Measurements from ENCODE around the gene ZDHHC21. TPM values are rescaled to one million over a fixed set of nuclear protein-coding genes. Genes with fewer than 3 reads are reported as not detected.
"Not testable (repeated sequence)": the region's sequence is repeated elsewhere in the genome, so short reads cannot be mapped to it uniquely, and the experiment has no call there.

ZDHHC21 gene
- total RNA-seq, 1 experiment from 2014 or later, result 9.0 TPM

DNA sequence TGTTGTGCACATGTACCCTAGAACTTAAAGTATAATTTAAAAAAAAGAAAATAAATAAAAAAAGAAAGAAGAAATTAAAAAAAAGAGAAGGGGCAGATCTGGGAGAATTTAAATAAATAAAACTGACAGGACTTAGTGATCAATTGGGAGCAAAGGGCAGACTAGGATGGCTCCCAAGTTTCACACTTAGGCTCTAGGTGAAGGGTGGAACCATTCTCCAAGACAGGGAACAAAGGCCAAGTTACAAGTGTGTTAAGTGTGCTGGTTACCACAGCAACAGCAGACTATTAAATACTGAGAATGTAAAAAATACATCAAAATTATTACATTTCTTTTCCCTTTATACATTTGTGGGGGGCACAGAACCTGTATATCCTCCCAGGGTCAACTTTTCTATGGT is 7.1 kb downstream of the ZDHHC21 start:
- H3K9me3 Mint-ChIP-seq, result peaks cover 0 to 4% of the 10 kb centered on the region in 2 experiments; a peak in 1 of 5 replicates
- no peak overlapping the region for H4K91ac ChIP-seq (ENCODE audit: insufficient read length, low read depth, low read length)
- no peak overlapping the region for H3K27ac Mint-ChIP-seq
- no peak overlapping the region for H4K8ac ChIP-seq (replicated peaks; ENCODE audit: insufficient read length, low read depth, low read length)
- H2BK12ac ChIP-seq (ENCODE audit: insufficient read length, low read depth, low read length), result no peak overlapping the region
- no peak overlapping the region for H2AK5ac ChIP-seq (ENCODE audit: insufficient read length, low read length)
- H3K9ac ChIP-seq (ENCODE audit: extremely low read depth, insufficient read length, low read length), result no peak overlapping the region
- H3K27me3 ChIP-seq (ENCODE audit: insufficient read depth, low read length), result no peaks in the 10 kb centered on the region
- no peak overlapping the region for H2BK20ac ChIP-seq (ENCODE audit: low read depth, low read length, poor library complexity, severe bottlenecking)
- no peaks in the 10 kb centered on the region for H3K79me1 ChIP-seq (ENCODE audit: insufficient read depth, low read depth, low read length, poor library complexity, severe bottlenecking)
- no peak overlapping the region for H3K4ac ChIP-seq (ENCODE audit: low read depth, low read length)
- no peak overlapping the region for H4K5ac ChIP-seq (ENCODE audit: insufficient read length, low read depth, low read length)
- no peaks in the 10 kb centered on the region for H3K9me3 ChIP-seq (ENCODE audit: control insufficient read depth, low read depth, low read length)
- no peak overlapping the region for H2BK15ac ChIP-seq (ENCODE audit: low read depth, low read length)
- H3T11ph ChIP-seq (ENCODE audit: low read length), result no peak overlapping the region
- H3K23ac ChIP-seq (ENCODE audit: insufficient read length, low read depth, low read length), result no peak overlapping the region
- H2BK120ac ChIP-seq (ENCODE audit: low read depth, low read length, poor library complexity, severe bottlenecking), result no peak overlapping the region
- no peaks in the 10 kb centered on the region for H4K20me1 ChIP-seq (ENCODE audit: control insufficient read depth, insufficient read depth, insufficient read length)
- no peak overlapping the region for H3K14ac ChIP-seq (ENCODE audit: insufficient read depth, low read length)
- no peak overlapping the region for H3K56ac ChIP-seq (ENCODE audit: insufficient read length, low read depth, low read length)
- no peak overlapping the region for H2BK5ac ChIP-seq (ENCODE audit: insufficient read length, low read length)
- no peak overlapping the region for H3K27ac ChIP-seq (ENCODE audit: insufficient read length, low read depth, low read length)
- no peak overlapping the region for H2AFZ ChIP-seq (ENCODE audit: low read length)
- TF ChIP-seq, protein P1, sequence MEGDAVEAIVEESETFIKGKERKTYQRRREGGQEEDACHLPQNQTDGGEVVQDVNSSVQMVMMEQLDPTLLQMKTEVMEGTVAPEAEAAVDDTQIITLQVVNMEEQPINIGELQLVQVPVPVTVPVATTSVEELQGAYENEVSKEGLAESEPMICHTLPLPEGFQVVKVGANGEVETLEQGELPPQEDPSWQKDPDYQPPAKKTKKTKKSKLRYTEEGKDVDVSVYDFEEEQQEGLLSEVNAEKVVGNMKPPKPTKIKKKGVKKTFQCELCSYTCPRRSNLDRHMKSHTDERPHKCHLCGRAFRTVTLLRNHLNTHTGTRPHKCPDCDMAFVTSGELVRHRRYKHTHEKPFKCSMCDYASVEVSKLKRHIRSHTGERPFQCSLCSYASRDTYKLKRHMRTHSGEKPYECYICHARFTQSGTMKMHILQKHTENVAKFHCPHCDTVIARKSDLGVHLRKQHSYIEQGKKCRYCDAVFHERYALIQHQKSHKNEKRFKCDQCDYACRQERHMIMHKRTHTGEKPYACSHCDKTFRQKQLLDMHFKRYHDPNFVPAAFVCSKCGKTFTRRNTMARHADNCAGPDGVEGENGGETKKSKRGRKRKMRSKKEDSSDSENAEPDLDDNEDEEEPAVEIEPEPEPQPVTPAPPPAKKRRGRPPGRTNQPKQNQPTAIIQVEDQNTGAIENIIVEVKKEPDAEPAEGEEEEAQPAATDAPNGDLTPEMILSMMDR (conservative IDR thresholded peaks at IDR 0.05), result no peak
- no peak overlapping the region for H3K4me2 ChIP-seq (ENCODE audit: insufficient read depth, insufficient read length, low read length)
- no peak overlapping the region for H3K18ac ChIP-seq (ENCODE audit: insufficient read length, low read depth, low read length)
- H3K4me1 ChIP-seq (ENCODE audit: insufficient read depth, low read length), result no peaks in the 10 kb centered on the region
- H3K27me3 Mint-ChIP-seq (ENCODE audit: low read depth), result no peaks in the 10 kb centered on the region
- H3K36me3 Mint-ChIP-seq (ENCODE audit: insufficient read depth in 1 of 3, low read depth in 3 of 3), result peaks cover 18 to 50% (median 39%) of the 10 kb centered on the region in 3 experiments
- H3K23me2 ChIP-seq (ENCODE audit: insufficient read length, low read depth, low read length, poor library complexity, severe bottlenecking), result no peaks in the 10 kb centered on the region
- H3K79me2 ChIP-seq (ENCODE audit: insufficient read depth, low read length), result no peaks in the 10 kb centered on the region
- no peak overlapping the region for H3K4me3 Mint-ChIP-seq
- no peak for DNase-seq
- peaks cover 3 to 4% of the 10 kb centered on the region in 2 experiments for H3K4me1 Mint-ChIP-seq

- not testable (repeated sequence) for H3K27me3 Mint-ChIP-seq (ENCODE audit: low read depth)
Measured at GRCh38 chr9:14682616-14683015, 10.6 kb downstream of the ZDHHC21 start.

More at GRCh38 chr9:14682616-14683015, 10.6 kb downstream of the ZDHHC21 start:
- not testable (repeated sequence) for H3K4me1 ChIP-seq (ENCODE audit: insufficient read depth, low read length); H3K4ac ChIP-seq (ENCODE audit: low read depth, low read length); H3K56ac ChIP-seq (ENCODE audit: insufficient read length, low read depth, low read length); H3K79me1 ChIP-seq (ENCODE audit: insufficient read depth, low read depth, low read length, poor library complexity, severe bottlenecking); H3K9me3 ChIP-seq (ENCODE audit: control insufficient read depth, low read depth, low read length); H4K91ac ChIP-seq (ENCODE audit: insufficient read length, low read depth, low read length); H3K27me3 ChIP-seq (ENCODE audit: insufficient read depth, low read length); H2BK12ac ChIP-seq (ENCODE audit: insufficient read length, low read depth, low read length); H3K9me3 Mint-ChIP-seq; H2BK15ac ChIP-seq (ENCODE audit: low read depth, low read length); H2AK5ac ChIP-seq (ENCODE audit: insufficient read length, low read length); H4K20me1 ChIP-seq (ENCODE audit: control insufficient read depth, insufficient read depth, insufficient read length); H2AFZ ChIP-seq (ENCODE audit: low read length); H3K14ac ChIP-seq (ENCODE audit: insufficient read depth, low read length); H3K4me1 Mint-ChIP-seq; H3K23me2 ChIP-seq (ENCODE audit: insufficient read length, low read depth, low read length, poor library complexity, severe bottlenecking); H3K79me2 ChIP-seq (ENCODE audit: insufficient read depth, low read length); H3K9ac ChIP-seq (ENCODE audit: extremely low read depth, insufficient read length, low read length); H2BK120ac ChIP-seq (ENCODE audit: low read depth, low read length, poor library complexity, severe bottlenecking); H3K23ac ChIP-seq (ENCODE audit: insufficient read length, low read depth, low read length); H3T11ph ChIP-seq (ENCODE audit: low read length); H3K4me2 ChIP-seq (ENCODE audit: insufficient read depth, insufficient read length, low read length); H2BK5ac ChIP-seq (ENCODE audit: insufficient read length, low read length); H3K4me3 Mint-ChIP-seq; H4K8ac ChIP-seq (replicated peaks; ENCODE audit: insufficient read length, low read depth, low read length); DNase-seq; H2BK20ac ChIP-seq (ENCODE audit: low read depth, low read length, poor library complexity, severe bottlenecking); H4K5ac ChIP-seq (ENCODE audit: insufficient read length, low read depth, low read length); H3K18ac ChIP-seq (ENCODE audit: insufficient read length, low read depth, low read length); H3K27ac ChIP-seq (ENCODE audit: insufficient read length, low read depth, low read length)
- Mint-ChIP-seq H3K27ac (peak overlapping the region in 2 of 3 experiments; percentile 8 to 37; a peak in 1 of 7 replicates), H3K36me3 (ENCODE audit: insufficient read depth in 1 of 3, low read depth in 3 of 3) (peaks cover 9 to 33% (median 18%) of the 10 kb centered on the region in 3 experiments; a peak in 6 of 7 replicates)
- WGBS (ENCODE audit: extremely low coverage, insufficient read length, low lambda C conversion rate), result no CpG with 5 or more reads among the region's 4 CpGs
